SHP77 (cell line): ENCODE measurements around the gene PRKCA.
"Not testable (repeated sequence)": the region's sequence is repeated elsewhere in the genome, so short reads cannot be mapped to it uniquely, and the experiment has no call there.

Experiments
- DNase-seq, 2 experiments: peaks; one replicate each; lab custom pipeline; 2025; lab: John Stamatoyannopoulos, UW

PRKCA gene

DNA sequence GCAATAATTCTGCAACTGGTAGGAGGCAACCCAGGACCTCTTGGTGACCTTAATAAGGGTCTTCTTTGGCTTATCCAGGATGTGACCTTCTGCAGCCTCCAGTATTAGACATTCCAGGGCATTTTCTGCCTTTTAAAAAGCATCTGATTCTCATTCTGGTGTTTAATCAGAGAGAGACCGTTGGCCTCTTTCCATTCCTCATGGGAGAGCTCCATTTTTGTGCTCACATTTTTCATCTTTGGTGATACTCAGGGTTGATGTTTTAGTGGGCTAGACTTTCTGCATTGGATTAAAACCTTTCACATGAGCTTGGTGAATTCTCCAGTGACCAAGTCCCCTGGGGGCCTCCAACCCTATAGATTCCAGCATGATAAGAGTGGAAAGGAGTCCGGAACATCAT, 382.3 kb downstream of the PRKCA start:
- DNase-seq, result no peak

DNA sequence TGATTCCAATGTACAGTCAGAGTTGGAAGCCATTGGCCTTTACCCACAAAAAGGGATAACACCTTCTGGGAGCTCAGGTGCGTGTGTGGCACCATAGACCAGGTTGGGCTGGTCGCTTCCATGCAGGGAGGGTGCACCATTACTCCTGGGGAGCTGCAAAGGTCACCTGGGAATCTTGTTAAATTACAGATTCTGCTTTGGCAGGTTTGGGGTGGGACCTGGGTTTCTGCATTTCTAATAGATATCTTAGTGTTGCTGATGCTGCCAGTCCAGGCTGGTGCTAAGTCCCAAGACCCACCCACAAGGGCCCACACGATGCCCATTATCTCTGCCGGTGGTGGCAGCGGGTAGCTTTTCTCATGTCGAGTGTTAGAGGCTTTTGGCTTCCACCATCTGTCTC, 384.2 kb downstream of the PRKCA start:
- DNase-seq, result no peak

DNA sequence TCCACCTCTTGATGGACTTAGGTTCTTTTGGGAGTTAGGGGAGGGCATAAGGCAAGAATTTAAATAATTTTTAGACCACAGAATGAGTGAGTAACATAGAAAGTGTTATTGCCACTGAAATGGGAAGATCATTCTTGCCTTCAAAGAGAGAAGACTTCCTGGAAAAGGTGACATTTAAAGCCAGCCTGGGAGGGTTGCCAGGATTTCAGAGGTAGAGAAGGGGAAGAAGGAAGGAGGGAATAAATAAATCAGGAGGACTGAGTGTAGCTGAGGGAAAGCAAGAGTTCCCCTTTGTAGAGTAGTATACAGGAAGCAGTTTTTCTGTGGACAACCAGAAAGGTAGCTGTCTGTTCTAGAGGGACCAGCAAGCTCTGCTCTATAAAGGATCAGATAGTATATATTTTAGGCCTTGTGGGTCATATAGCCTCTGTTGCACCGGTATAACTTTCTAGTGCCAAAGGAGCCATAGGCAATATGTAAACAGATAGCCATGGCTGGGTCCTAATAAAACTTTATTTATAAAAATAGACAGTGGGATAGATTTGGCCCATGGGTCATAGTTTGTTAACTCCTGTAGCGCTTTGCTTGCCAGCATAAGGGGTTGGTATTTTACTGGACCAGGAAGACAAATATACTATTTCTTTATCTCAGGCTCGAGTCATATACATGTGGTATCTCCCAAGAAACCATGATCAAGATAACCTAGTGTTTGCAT, 385.3 kb downstream of the PRKCA start:
- no peak for DNase-seq

DNA sequence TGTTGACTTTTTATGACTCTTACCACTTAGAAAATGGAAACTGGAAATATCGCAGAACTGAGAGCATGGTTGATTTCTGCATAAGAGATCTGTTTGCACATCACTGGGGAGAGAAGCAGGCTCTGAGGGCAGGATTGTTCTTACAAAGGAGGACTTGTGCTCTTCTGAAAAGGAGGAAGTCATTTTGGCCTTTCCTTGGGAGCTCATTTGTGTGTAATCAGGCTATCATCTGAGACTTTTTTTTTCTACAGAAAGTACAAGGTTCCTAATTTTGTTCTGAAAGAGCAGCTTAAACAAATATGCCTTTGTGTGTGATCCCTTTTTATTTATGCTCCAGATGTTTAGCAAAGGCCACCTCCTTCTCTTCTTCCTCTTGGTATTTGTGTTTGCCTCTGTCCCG, 386.8 kb downstream of the PRKCA start:
- DNase-seq, result no peak

DNA sequence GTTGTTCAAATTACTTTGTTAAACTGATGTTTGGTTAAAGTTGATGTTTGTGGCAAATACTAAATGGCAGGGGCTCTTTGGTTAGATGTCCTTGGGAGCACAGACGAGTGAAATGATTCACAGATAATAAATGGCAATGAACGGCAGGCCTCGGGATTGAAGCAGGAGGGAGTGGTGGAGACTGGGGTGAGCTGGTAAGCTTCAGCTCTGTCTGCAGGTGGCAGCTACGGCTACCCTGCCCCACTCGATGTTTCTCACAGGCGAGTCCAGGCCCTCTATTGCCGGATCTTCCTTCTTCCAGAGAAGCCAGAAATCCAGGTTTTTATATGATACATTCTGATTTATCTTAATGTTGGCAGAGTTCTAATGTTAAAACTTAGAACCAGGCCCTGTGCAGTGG, 387.8 kb downstream of the PRKCA start:
- no peak for DNase-seq

DNA sequence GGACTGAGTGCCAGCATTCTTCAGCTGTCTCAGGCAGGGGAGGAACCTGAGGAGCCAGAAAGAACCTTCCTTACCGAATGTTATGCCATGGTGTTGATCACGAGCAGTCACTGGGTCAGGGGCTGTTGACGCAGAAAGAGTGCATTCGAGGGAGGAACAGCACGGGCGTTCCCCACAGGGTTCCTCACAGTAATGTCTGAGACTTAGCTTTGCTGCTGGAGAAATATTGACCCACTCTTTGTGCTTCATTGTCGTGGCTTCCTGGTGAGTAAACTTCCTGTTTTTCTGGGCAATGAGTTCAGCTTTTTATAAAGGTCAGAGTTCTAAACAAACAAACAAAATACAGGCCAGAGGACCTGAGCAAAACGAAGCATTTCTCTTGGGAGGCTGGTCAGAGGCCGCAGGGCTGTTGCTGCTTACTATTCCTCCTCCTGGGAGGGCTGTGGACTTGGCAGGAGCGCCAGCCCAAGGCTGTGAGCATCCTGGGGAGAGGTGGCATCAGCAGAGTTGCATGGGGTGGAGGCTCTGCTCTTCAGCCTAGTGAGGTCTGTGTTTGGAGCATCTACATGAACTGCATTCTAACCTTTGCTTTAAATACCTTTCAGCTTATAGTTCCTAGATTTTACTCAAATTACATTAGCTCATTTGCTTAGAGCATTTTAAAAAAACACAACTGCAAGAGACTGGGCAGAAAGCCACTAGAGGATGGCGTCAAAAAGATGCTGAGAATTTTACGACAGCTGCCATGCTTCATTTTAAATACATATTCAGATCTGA, 389.4 kb downstream of the PRKCA start:
- no peak for DNase-seq

DNA sequence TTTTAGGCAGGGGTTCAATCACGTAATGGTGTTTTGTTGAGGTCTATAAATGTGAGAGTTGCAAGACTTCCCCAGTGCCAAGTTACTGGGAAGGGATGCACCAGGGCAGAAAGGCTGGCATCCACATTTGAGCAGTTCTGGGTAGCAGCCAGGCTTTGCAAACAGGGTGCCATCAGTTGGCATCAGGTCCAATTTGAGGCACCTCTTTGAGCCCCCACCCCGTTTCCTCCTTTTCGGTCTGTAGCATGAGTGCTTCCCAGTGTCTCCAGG, 389.9 kb downstream of the PRKCA start:
- no peak for DNase-seq

DNA sequence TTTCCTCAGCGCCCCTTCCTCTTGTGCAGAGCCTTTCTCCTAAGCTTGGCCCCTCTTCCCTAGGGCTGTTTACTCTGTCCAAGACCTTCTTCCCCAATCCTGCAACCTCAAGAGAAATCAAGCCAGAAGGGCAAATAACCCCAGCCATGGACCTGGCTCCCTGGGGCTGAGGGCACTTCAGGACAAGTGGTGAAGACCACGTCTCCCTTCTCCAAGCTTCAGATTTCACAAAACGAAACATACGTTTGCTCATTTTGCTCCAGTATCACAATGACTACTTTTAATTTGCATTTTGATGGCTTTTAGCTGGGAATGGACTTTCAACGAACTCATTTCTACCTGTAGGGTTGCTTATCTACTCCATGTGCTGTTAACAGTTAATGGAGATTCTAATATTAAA, 392.7 kb downstream of the PRKCA start:
- no peak for DNase-seq

DNA sequence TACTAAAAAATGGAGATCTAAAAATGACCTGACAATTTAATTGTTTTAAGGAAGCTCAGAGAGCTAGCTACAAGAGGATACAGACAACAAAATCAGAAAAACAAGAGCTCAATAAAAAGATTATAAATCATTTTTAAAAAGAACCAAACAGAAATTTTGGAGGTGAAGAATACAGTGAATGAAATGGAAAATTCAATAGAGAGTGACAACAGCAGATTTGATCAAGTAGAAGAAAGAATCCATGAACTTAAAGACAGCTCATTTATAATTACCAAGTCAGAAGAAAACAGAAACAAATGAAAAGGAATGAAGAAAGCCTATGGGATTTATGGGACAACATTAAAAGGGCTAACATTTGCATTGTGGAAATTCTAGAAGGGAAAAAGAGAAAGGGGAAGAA, 395.9 kb downstream of the PRKCA start:
- DNase-seq, result no peak

DNA sequence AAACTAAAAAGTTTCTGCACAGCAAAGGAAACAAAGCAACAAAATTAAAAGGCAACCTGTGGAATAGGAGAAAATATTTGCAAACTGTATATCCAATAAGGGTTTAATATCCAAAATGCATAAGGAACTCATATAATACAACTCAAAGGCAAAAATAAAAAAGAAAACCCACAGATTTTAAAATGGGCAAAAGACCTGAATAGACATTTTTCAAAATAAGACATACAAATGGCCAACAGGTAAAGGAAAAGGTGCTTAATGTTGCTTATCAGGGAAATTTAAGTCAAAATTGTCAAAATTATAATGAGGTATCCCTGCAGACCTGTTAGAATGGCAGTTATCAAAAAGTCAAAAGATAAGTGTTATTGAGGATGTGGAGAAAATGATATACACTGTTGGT, 399.0 kb downstream of the PRKCA start:
- DNase-seq, result no peak

DNA sequence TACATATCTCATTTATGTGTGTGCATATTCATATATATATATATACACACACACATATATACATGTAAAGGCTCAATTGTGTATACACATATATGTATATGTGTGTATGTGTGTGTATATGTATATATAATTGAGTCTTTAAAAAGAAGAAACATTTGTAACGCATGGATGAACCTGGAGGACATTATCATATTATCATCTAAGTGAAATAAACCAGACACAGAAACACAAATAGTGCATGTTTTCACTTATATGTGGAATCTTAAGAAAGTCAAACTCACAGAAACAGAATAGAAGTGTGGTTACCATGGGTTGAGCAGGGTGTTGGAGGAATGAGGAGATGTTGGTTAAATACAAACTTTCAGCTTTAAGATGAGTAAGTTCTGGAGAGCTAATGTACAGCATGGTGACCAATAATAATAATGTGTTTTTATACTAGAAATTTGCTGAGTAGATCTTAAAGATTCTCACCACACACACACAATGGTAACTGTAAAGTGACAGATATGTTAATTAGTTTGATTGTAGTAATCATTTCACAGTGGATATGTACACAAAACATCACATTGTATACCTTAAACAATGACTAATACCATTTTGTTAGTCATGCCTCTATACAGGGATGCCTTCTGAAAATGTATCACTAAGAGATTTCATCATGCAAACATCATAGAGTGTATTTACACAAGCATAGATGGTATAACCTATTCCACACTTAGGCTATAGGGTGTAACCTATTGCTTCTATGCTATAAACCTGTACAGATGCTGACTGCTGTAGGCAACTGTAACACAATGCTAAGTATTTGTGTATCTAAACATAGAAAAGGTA, 399.9 kb downstream of the PRKCA start:
- DNase-seq, result no peak

DNA sequence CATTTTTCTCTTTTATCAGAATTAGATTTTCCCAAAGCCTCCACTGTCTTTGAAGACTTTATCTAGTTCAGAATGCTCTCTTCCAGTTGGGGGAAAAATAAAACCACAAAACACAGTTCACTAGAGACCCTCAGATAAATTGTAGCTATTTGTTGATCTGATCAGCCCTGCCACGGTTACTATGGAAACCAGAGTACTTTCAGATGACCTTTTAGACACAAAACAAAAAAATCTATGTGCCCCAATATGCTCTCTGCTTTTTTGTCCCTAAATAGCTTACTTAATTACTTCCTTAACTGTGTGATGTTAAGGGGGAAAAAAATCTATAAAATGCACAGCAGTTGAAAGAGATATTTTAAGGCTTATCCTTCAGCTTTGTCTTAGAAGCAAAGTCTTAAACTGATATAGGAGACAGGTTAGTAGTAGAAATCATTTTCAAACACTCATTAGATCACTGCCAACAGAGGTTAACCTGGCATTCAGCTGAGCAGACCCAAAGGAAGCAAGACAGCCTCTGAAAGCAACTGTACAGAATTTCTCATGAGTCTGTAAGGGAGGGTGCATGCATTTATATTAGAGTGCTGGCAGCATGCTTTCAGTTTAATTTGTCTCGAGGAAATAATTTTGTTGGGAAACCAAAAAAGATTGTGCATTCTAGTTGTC, 402.6 kb downstream of the PRKCA start:
- no peak for DNase-seq

DNA sequence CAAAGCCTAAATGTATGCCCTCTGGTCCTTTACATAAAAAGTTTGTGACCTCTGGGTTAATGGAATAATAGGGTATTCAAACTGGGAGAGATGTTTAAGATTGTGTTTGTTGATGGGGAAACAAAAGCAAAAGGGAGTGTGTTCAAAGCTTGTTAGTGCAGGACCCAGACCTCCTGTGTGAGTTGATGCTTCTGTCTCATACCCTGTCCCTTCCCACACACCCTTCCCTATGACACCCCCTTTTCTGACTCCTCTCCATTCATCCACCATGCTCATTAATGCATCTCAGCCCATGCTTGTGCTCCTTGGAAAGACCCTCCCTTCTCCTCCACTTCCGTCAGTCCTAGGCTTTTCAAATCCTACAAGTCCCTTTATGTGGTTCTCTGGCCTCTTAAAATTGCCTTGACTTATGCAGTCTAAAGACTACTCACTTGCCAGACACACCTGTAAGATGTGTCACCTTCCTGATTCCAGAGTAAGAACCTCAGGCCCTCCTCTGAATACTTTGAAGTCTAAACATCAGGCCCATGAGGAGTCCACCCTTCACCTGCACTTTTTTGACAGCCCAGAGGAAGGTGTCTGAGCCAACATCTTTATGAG, 404.5 kb downstream of the PRKCA start:
- no peak for DNase-seq

DNA sequence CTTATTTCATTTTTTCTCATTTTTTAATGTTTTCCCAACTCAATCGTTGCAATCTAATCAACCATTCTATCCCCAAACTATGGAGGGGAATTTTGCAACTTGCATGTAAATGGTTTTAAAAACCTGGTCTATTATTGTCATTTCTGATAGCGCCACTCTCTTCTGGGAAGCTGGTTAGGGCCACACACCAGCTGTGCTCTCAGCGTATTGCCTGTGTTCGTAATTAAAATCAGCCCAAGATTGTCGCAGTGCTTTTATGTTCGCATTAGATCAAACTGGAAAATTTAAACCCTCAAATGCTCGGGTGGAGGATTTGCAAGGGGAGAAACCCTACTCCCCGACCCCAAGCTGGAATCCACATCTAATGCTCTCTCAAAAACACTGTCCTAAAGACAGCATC, 409.0 kb downstream of the PRKCA start:
- no peak for DNase-seq

DNA sequence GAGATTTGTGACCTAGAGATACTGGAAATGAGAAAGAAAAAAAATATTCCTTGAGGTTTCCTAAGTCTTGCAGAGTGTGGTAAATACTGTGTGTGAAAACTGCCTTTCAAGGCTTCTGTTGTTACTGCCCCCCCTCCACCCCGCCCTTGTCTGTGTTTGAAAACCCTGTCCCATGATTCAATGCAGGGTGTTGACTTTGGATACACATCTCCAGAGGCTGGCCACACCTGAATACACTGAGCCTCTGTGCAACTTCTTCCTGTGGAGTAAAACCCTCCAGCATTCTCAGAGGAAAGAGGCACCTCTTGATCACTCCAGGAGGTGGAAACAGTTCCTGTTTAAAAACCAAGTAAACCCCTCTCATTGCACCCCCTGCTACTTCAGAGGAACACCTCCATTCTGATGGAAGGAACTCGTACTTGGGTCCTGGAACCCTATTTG, 409.5 kb downstream of the PRKCA start:
- peak; percentile 87 to 88 for DNase-seq

DNA sequence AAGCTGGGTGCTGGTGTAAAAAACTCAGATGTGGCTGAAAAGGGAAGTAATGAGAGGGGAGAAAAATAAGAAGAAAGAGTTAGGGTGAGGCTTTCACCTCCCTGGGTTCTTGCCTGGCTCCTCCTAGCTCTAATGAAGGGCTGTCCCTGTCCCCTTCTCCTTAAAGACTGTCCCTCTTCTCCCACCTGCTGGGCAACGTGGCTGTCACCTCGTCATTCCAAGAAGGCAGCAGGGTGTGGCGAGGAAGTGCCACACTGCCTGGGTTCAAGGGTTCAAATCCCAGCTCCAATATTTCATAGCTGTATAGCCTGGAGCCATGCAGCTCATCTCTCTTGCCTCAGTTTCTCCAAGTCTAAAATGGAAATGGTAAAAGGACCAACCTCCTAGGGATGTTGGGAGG, 410.0 kb downstream of the PRKCA start:
- no peak for DNase-seq

DNA sequence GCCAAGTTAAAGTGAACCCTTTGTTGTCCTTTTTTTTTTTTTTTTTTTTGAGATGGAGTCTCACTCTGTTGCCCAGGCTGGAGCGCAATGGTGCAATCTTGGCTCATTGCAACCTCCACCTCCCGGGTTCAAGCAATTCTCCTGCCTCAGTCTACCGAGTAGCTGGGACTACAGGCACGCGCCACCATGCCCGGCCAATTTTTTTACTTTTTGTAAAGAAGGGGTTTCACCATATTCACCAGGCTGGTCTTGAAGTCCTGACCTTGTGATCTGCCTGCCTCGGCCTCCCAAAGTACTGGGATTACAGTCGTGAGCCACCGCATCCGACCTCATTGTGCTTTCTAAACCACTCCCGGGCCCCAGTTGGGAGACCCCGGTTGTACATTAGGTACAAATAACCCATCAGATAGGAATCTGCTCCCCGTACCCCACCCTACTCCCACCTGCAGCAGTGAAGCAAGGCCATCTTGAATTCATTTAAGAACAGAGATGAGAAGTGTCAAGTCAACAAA, 410.7 kb downstream of the PRKCA start:
- not testable (repeated sequence) for DNase-seq

DNA sequence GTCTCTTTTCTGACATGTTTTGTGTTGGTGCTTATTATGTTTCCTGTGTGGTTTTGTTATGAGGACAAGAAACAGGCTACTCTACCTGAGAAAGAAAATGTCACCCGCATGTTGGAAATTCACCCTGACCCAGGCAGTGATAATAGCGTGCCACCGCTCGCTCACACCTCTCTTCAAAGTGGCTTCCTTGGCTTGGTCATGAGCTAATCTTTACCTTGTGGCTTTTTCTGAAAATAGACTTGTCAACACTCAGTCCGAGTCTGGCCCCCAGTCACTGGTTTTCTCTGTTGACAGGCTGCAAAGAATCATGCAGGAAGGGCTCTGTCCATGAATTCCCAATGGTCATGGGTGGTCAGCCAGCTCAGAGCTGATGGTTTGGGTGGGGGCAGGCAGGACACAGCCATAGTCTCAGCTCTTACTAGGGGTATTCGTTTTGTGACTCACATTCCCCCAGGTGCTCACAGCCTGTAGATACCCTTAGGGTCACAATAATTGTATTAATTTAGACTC, 411.2 kb downstream of the PRKCA start:
- DNase-seq, result peak; percentile 21 to 35

DNA sequence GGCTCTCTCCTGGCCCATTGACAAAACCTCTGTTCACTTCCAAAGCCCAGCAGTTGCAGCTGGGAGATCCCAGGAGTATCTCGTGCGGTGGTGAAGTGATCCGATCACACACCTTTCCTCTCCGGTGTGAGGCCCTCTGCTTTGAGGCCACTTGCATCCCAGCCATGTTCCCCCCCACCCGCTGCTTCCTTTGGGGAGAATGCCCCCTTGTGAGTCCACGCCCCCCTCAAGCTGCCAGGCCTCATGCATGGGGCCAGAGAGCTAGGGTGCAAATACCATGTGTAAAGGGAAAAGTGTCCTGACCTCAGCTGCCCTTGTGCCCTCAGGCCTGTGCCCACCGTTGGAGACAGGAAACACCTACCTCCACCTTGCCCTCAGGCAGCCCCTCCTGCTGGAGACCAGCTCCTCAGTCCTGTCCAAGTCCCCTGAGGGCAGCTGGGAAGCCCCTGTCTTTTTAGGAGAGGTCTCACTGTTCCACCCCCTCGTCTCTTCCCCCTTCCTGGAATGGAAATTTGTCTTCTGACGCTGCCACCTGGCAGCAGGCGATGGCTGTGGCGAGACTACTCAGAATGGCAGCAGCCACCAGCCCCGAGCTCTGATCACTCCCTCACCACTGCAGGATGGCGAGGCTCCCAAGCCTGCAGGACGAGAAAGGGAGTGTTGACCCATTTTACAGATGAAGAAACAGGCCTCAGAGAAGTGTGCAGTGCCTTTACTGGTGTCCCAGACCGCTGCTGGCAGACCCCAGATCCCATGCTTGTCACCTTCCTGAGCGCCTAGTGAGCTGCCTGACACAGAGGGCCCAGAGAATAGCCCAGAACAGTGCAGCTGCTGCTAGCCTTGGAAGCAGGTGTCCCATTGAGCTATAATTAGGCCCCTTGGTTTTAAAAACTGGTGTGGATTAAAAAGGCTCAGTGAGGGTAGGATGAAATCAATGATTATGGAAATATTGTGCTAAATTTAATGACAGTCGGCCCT, 411.9 kb downstream of the PRKCA start:
- peak; percentile 60 to 79 for DNase-seq

DNA sequence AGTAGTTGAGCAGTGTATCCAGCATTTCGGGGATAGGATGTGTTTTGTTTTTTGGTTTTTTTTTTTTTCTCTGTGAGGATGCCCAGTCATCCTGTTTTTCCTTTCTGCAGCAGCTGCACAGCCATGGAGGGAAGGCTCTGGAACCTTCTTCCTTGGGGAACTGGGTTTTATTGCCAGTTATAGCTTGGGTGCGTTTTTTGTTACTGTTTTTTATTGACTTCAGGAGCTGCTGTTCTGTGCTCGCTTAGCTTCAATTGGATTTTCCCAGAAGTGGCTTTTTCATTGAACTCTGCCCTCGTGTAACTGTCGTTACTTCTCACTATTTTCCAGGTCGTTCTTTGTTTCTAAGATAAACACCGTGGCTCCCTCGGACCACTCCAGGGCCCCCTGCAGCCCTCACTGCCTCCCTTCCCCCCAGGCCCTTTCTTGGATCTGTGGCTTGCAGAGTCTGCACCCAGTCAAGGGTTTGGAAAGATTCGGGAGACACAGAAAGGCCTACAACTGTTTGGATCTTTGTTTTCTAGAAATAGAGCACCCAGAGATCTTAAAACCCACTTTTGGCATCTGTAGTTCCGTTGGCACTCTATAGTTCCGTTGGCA, 412.8 kb downstream of the PRKCA start:
- no peak for DNase-seq
